ENCODE results near the gene CDH10. TPM values are rescaled to one million over a fixed set of nuclear protein-coding genes. Genes with fewer than 3 reads are reported as not detected.

CDH10 gene
- total RNA-seq (not detected), polyA plus RNA-seq (not detected)

- Histone ChIP-seq H3K36me3 (ENCODE audit: control insufficient read depth, insufficient read depth, low read length) (no peaks in the 10 kb centered on the region), H3K27ac (ENCODE audit: insufficient read depth, low read length, poor library complexity, severe bottlenecking) (no peak within 1 kb of the TSS), H3K27me3 (ENCODE audit: control insufficient read depth, insufficient read depth, low read length) (no peaks in the 10 kb centered on the region), H3K9me3 (ENCODE audit: control insufficient read depth in 2 of 2, low read length in 2 of 2) (peaks cover 0 to 4% of the 10 kb centered on the region in 2 experiments), H3K4me1 (ENCODE audit: control insufficient read depth, insufficient read depth, low read length, poor library complexity, severe bottlenecking) (no peaks in the 10 kb centered on the region), H3K4me3 (ENCODE audit: low read depth, low read length) (no peak within 1 kb of the TSS)
- no peaks in the 10 kb centered on the region for H3K27me3 Mint-ChIP-seq
- H3K36me3 Mint-ChIP-seq = no peaks in the 10 kb centered on the region
- DNase-seq (no peak), ATAC-seq (ENCODE audit: low read depth in 2 of 2) (no peak)
- peaks cover 0 to 15% (median 7%) of the 10 kb centered on the region in 7 donors for H3K9me3 Mint-ChIP-seq
- no peaks in the 10 kb centered on the region for H3K4me1 Mint-ChIP-seq
- no peak within 1 kb of the TSS for H3K27ac Mint-ChIP-seq
- no peak within 1 kb of the TSS for H3K4me3 Mint-ChIP-seq
Measured at GRCh38 chr5:24644761-24645160, at the start of gene CDH10. CDH10 (minus strand) TSS chr5:24644978; CDS start chr5:24593490, 51,488 bp downstream.

GRCh38 chr5:24693609-24694008, 48.8 kb upstream of the CDH10 start:
- ATAC-seq (ENCODE audit: low read depth in 2 of 2) = no peak

GRCh38 chr5:24691074-24691473, 46.3 kb upstream of the CDH10 start:
- Histone ChIP-seq H3K4me1 (ENCODE audit: control insufficient read depth, insufficient read depth, low read length, poor library complexity, severe bottlenecking) (no peaks in the 10 kb centered on the region), H3K4me3 (ENCODE audit: low read depth, low read length) (no peak overlapping the region), H3K9me3 (ENCODE audit: control insufficient read depth in 2 of 2, low read length in 2 of 2) (peaks cover 2 to 4% of the 10 kb centered on the region in 2 experiments), H3K27me3 (ENCODE audit: control insufficient read depth, insufficient read depth, low read length) (no peaks in the 10 kb centered on the region), H3K36me3 (ENCODE audit: control insufficient read depth, insufficient read depth, low read length) (no peaks in the 10 kb centered on the region), H3K27ac (ENCODE audit: insufficient read depth, low read length, poor library complexity, severe bottlenecking) (no peak overlapping the region)
- Mint-ChIP-seq H3K36me3 (no peaks in the 10 kb centered on the region), H3K4me3 (no peak overlapping the region), H3K27ac (no peak overlapping the region), H3K9me3 (peaks cover 5 to 30% (median 8%) of the 10 kb centered on the region in 7 donors), H3K27me3 (no peaks in the 10 kb centered on the region), H3K4me1 (no peaks in the 10 kb centered on the region)
- DNase-seq = no peak
- ATAC-seq (ENCODE audit: low read depth in 2 of 2) = no peak

More at GRCh38 chr5:24693609-24694008, 48.8 kb upstream of the CDH10 start:
- no peak for DNase-seq
- Histone ChIP-seq H3K4me3 (ENCODE audit: low read depth, low read length) (no peak overlapping the region), H3K4me1 (ENCODE audit: control insufficient read depth, insufficient read depth, low read length, poor library complexity, severe bottlenecking) (no peaks in the 10 kb centered on the region), H3K36me3 (ENCODE audit: control insufficient read depth, insufficient read depth, low read length) (no peaks in the 10 kb centered on the region), H3K27ac (ENCODE audit: insufficient read depth, low read length, poor library complexity, severe bottlenecking) (no peak overlapping the region), H3K9me3 (ENCODE audit: control insufficient read depth in 2 of 2, low read length in 2 of 2) (no peaks in the 10 kb centered on the region), H3K27me3 (ENCODE audit: control insufficient read depth, insufficient read depth, low read length) (no peaks in the 10 kb centered on the region)
- Mint-ChIP-seq H3K27ac (no peak overlapping the region), H3K27me3 (no peaks in the 10 kb centered on the region), H3K9me3 (peaks cover 8 to 41% (median 12%) of the 10 kb centered on the region in 7 donors), H3K36me3 (no peaks in the 10 kb centered on the region), H3K4me1 (no peaks in the 10 kb centered on the region), H3K4me3 (no peak overlapping the region)

- no peak overlapping the region for H3K27ac Mint-ChIP-seq
- no peak overlapping the region for H3K4me3 Mint-ChIP-seq
- H3K36me3 Mint-ChIP-seq = no peaks in the 10 kb centered on the region
- no peaks in the 10 kb centered on the region for H3K4me1 Mint-ChIP-seq
- Histone ChIP-seq H3K4me3 (ENCODE audit: low read depth, low read length) (no peak overlapping the region), H3K27me3 (ENCODE audit: control insufficient read depth, insufficient read depth, low read length) (no peaks in the 10 kb centered on the region), H3K36me3 (ENCODE audit: control insufficient read depth, insufficient read depth, low read length) (no peaks in the 10 kb centered on the region), H3K9me3 (ENCODE audit: control insufficient read depth in 2 of 2, low read length in 2 of 2) (peaks cover 0 to 18% of the 10 kb centered on the region in 2 experiments), H3K4me1 (ENCODE audit: control insufficient read depth, insufficient read depth, low read length, poor library complexity, severe bottlenecking) (no peaks in the 10 kb centered on the region), H3K27ac (ENCODE audit: insufficient read depth, low read length, poor library complexity, severe bottlenecking) (no peak overlapping the region)
- no peak for DNase-seq
- H3K9me3 Mint-ChIP-seq = peaks cover 0 to 43% (median 16%) of the 10 kb centered on the region in 7 donors
- H3K27me3 Mint-ChIP-seq = no peaks in the 10 kb centered on the region
- no peak for ATAC-seq (ENCODE audit: low read depth in 2 of 2)
Measured at GRCh38 chr5:24681106-24681505, 36.3 kb upstream of the CDH10 start.

- Mint-ChIP-seq H3K9me3 (peaks cover 3 to 30% (median 10%) of the 10 kb centered on the region in 7 donors), H3K4me3 (no peak overlapping the region), H3K27me3 (no peaks in the 10 kb centered on the region)
Measured at GRCh38 chr5:24668050-24668449, 23.3 kb upstream of the CDH10 start.

GRCh38 chr5:24649531-24649930, 4.8 kb upstream of the CDH10 start:
- Histone ChIP-seq H3K9me3 (ENCODE audit: control insufficient read depth in 2 of 2, low read length in 2 of 2) (no peaks in the 10 kb centered on the region), H3K4me3 (ENCODE audit: low read depth, low read length) (no peak overlapping the region), H3K27ac (ENCODE audit: insufficient read depth, low read length, poor library complexity, severe bottlenecking) (no peak overlapping the region), H3K4me1 (ENCODE audit: control insufficient read depth, insufficient read depth, low read length, poor library complexity, severe bottlenecking) (no peaks in the 10 kb centered on the region), H3K36me3 (ENCODE audit: control insufficient read depth, insufficient read depth, low read length) (no peaks in the 10 kb centered on the region), H3K27me3 (ENCODE audit: control insufficient read depth, insufficient read depth, low read length) (no peaks in the 10 kb centered on the region)
- Mint-ChIP-seq H3K27ac (no peak overlapping the region), H3K4me1 (no peaks in the 10 kb centered on the region), H3K9me3 (peaks cover 2 to 24% (median 14%) of the 10 kb centered on the region in 7 donors), H3K36me3 (no peaks in the 10 kb centered on the region), H3K4me3 (no peak overlapping the region), H3K27me3 (no peaks in the 10 kb centered on the region)
- ATAC-seq (ENCODE audit: low read depth in 2 of 2) = no peak
- no peak for DNase-seq

More at GRCh38 chr5:24668050-24668449, 23.3 kb upstream of the CDH10 start:
- Mint-ChIP-seq H3K27ac (no peak overlapping the region), H3K4me1 (no peaks in the 10 kb centered on the region), H3K36me3 (no peaks in the 10 kb centered on the region)
- no peak for ATAC-seq (ENCODE audit: low read depth in 2 of 2)
- no peak overlapping the region for H3K4me3 ChIP-seq (ENCODE audit: low read depth, low read length)
- no peaks in the 10 kb centered on the region for H3K27me3 ChIP-seq (ENCODE audit: control insufficient read depth, insufficient read depth, low read length)
- no peak for DNase-seq
- H3K27ac ChIP-seq (ENCODE audit: insufficient read depth, low read length, poor library complexity, severe bottlenecking) = no peak overlapping the region
- no peaks in the 10 kb centered on the region for H3K4me1 ChIP-seq (ENCODE audit: control insufficient read depth, insufficient read depth, low read length, poor library complexity, severe bottlenecking)
- peaks cover 4 to 6% of the 10 kb centered on the region in 2 experiments for H3K9me3 ChIP-seq (ENCODE audit: control insufficient read depth in 2 of 2, low read length in 2 of 2)
- no peaks in the 10 kb centered on the region for H3K36me3 ChIP-seq (ENCODE audit: control insufficient read depth, insufficient read depth, low read length)

GRCh38 chr5:24646915-24647314, 2.1 kb upstream of the CDH10 start:
- no peaks in the 10 kb centered on the region for H3K27me3 ChIP-seq (ENCODE audit: control insufficient read depth, insufficient read depth, low read length)
- Mint-ChIP-seq H3K9me3 (peaks cover under 1 to 15% (median 11%) of the 10 kb centered on the region in 7 donors), H3K27ac (no peak overlapping the region), H3K27me3 (no peaks in the 10 kb centered on the region), H3K4me1 (no peaks in the 10 kb centered on the region), H3K4me3 (no peak overlapping the region), H3K36me3 (no peaks in the 10 kb centered on the region)
- no peaks in the 10 kb centered on the region for H3K36me3 ChIP-seq (ENCODE audit: control insufficient read depth, insufficient read depth, low read length)
- H3K4me1 ChIP-seq (ENCODE audit: control insufficient read depth, insufficient read depth, low read length, poor library complexity, severe bottlenecking) = no peaks in the 10 kb centered on the region
- no peak overlapping the region for H3K27ac ChIP-seq (ENCODE audit: insufficient read depth, low read length, poor library complexity, severe bottlenecking)
- ATAC-seq (ENCODE audit: low read depth in 2 of 2) (no peak), DNase-seq (no peak)
- H3K9me3 ChIP-seq (ENCODE audit: control insufficient read depth in 2 of 2, low read length in 2 of 2) = peaks cover 0 to 3% of the 10 kb centered on the region in 2 experiments
- no peak overlapping the region for H3K4me3 ChIP-seq (ENCODE audit: low read depth, low read length)

- Histone ChIP-seq H3K27ac (ENCODE audit: insufficient read depth, low read length, poor library complexity, severe bottlenecking) (no peak overlapping the region), H3K36me3 (ENCODE audit: control insufficient read depth, insufficient read depth, low read length) (no peaks in the 10 kb centered on the region), H3K27me3 (ENCODE audit: control insufficient read depth, insufficient read depth, low read length) (no peaks in the 10 kb centered on the region), H3K4me3 (ENCODE audit: low read depth, low read length) (no peak overlapping the region), H3K9me3 (ENCODE audit: control insufficient read depth in 2 of 2, low read length in 2 of 2) (peaks cover 0 to 4% of the 10 kb centered on the region in 2 experiments), H3K4me1 (ENCODE audit: control insufficient read depth, insufficient read depth, low read length, poor library complexity, severe bottlenecking) (no peaks in the 10 kb centered on the region)
- no peaks in the 10 kb centered on the region for H3K27me3 Mint-ChIP-seq
- ATAC-seq (ENCODE audit: low read depth in 2 of 2) (no peak), DNase-seq (no peak)
- H3K36me3 Mint-ChIP-seq = no peaks in the 10 kb centered on the region
- no peak overlapping the region for H3K27ac Mint-ChIP-seq
- peaks cover 0 to 15% (median 8%) of the 10 kb centered on the region in 7 donors for H3K9me3 Mint-ChIP-seq
- no peaks in the 10 kb centered on the region for H3K4me1 Mint-ChIP-seq
- H3K4me3 Mint-ChIP-seq = no peak overlapping the region
Measured at GRCh38 chr5:24645483-24645882, 705 bp upstream of the CDH10 start.
